Stimulated activated naive CD4-positive, alpha-beta T cell treated with Interleukin-2 at 50 U/mL for 16 hours (primary cell): ENCODE measurements around the gene PIP4K2A.

Experiments
- DNase-seq: peaks from one replicate; lab custom pipeline; 2025; lab: John Stamatoyannopoulos, UW

The PIP4K2A gene

GRCh38 chr10:22620140-22620857 is 94.1 kb downstream of the PIP4K2A start:
- no peak for DNase-seq

- no peak for DNase-seq
These were observed 95.3 kb downstream of the PIP4K2A start for GRCh38 chr10:22619101-22619500.

GRCh38 chr10:22618078-22618785 is 96.1 kb downstream of the PIP4K2A start:
- DNase-seq: no peak

GRCh38 chr10:22617516-22617915 is 96.9 kb downstream of the PIP4K2A start:
- DNase-seq: no peak

- DNase-seq: no peak
These were observed 97.3 kb downstream of the PIP4K2A start for GRCh38 chr10:22617051-22617450.

- peak; percentile 38 for DNase-seq
These were observed 98.4 kb downstream of the PIP4K2A start for GRCh38 chr10:22615819-22616499.

GRCh38 chr10:22615101-22615500 is 99.3 kb downstream of the PIP4K2A start:
- no peak for DNase-seq

GRCh38 chr10:22613011-22613410 is 101.4 kb downstream of the PIP4K2A start:
- DNase-seq: no peak

- no peak for DNase-seq
These were observed 102.1 kb downstream of the PIP4K2A start for GRCh38 chr10:22612318-22612717.

- peak; percentile 55 for DNase-seq
These were observed 102.8 kb downstream of the PIP4K2A start for GRCh38 chr10:22611425-22612115.

GRCh38 chr10:22610610-22611009 is 103.8 kb downstream of the PIP4K2A start:
- no peak for DNase-seq

GRCh38 chr10:22609719-22610465 is 104.5 kb downstream of the PIP4K2A start:
- no peak for DNase-seq

GRCh38 chr10:22609251-22609650 is 105.1 kb downstream of the PIP4K2A start:
- DNase-seq: no peak

- no peak for DNase-seq
These were observed 107.1 kb downstream of the PIP4K2A start for GRCh38 chr10:22607261-22607660.

- no peak for DNase-seq
These were observed 108.2 kb downstream of the PIP4K2A start for GRCh38 chr10:22606164-22606614.

- DNase-seq: no peak
These were observed 109.2 kb downstream of the PIP4K2A start for GRCh38 chr10:22605168-22605567.

GRCh38 chr10:22604344-22605126 is 109.8 kb downstream of the PIP4K2A start:
- DNase-seq: no peak

GRCh38 chr10:22603581-22603980 is 110.8 kb downstream of the PIP4K2A start:
- no peak for DNase-seq

- DNase-seq: no peak
These were observed 112.8 kb downstream of the PIP4K2A start for GRCh38 chr10:22601618-22602017.

- no peak for DNase-seq
These were observed 114.6 kb downstream of the PIP4K2A start for GRCh38 chr10:22599636-22600228.
